ENCODE results near the gene SH3PXD2A. TPM values are rescaled to one million over a fixed set of nuclear protein-coding genes. Genes with fewer than 3 reads are reported as not detected.

SH3PXD2A gene
- total and polyA plus RNA-seq, 10 of the 15 experiments (the other 5 are each of a cell fraction or from before 2014, with no cell fraction given): 0.63 to 14.0 (median 4.4) TPM

DNA sequence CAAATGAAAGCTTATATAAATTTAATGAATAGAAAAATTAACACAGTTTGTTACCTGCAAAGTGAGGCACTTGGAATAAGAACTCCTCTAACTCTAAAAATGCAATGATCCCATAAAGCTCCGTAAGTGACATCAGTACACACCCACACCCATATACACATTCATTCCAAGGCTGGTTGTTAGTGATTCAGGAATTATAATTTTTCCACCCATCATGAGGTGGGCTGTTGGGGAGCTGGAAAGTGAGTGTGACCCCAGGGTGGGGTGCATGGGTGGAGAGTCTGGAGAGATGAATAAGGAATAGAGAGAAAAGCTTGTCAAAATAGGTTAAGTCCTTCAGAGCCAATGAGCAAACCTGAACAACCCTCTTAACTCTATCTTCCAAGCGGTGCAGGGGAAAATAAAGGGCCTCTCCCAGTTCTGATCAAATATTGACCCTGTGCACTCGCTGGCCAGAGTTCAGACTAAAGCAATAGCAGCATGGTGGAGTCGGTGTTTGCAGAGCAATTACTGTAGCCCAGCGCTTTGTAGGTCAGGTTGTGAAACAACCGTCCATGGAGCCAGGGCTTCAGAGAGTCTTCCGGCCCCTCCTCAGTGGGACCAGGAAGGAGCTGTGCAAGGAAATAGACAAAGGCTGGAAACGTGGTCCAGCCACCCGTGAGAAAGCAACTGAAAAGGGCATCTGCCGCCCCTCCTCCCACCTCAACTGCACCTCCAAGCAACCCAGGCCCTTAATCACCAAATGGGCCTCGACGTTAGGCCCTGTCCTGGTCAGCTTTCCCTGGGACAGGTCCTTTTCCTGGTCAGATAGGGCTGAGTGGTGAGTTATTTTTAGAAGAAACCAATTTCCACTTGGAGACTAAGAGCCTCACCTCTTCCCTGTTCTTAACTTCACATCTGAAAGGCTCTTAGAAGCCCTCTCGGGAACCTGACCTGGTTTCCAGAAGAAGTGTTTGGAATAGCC, 61.2 kb downstream of the SH3PXD2A start:
- ATAC-seq (no peak), FAIRE-seq (no peak), DNase-seq (ENCODE audit: low read depth, low spot score) (no peak)
- Histone ChIP-seq H3K4me1 (ENCODE audit: control insufficient read depth, insufficient read depth, low read length) (no peaks in the 10 kb centered on the region), H3K79me2 (ENCODE audit: control insufficient read depth, insufficient read depth, low read length) (no peaks in the 10 kb centered on the region), H3K9me3 (replicated peaks; ENCODE audit: control insufficient read depth, insufficient read depth, low read length) (no peaks in the 10 kb centered on the region), H3K27ac (ENCODE audit: control insufficient read depth, insufficient read depth) (no peak overlapping the region), H3K36me3 (ENCODE audit: control insufficient read depth in 2 of 2, insufficient read depth in 2 of 2, low read length in 1 of 2) (no peaks in the 10 kb centered on the region), H3K9ac (ENCODE audit: control insufficient read depth, insufficient read depth, low read length) (no peak overlapping the region), H3K4me3 (no peak overlapping the region), H3K4me2 (ENCODE audit: control insufficient read depth, insufficient read depth) (no peak overlapping the region), H3K27me3 (replicated peaks in 1 of 2; ENCODE audit: control insufficient read depth in 2 of 2, insufficient read depth in 2 of 2, low read length in 1 of 2) (peaks cover 2 to 3% of the 10 kb centered on the region in 2 experiments; a peak in 1 of 4 replicates), H4K20me1 (ENCODE audit: control insufficient read depth, insufficient read depth) (no peaks in the 10 kb centered on the region), H2AFZ (ENCODE audit: control insufficient read depth, low read depth, low read length) (no peak overlapping the region)
- intact Hi-C loops (cut with micrococcal nuclease; ENCODE audit: unreplicated experiment): no loop called here
- TF ChIP-seq BCL11A (IDR thresholded peaks at IDR 0.05; ENCODE audit: low read depth, low read length): no peak
- TF ChIP-seq, protein P1, sequence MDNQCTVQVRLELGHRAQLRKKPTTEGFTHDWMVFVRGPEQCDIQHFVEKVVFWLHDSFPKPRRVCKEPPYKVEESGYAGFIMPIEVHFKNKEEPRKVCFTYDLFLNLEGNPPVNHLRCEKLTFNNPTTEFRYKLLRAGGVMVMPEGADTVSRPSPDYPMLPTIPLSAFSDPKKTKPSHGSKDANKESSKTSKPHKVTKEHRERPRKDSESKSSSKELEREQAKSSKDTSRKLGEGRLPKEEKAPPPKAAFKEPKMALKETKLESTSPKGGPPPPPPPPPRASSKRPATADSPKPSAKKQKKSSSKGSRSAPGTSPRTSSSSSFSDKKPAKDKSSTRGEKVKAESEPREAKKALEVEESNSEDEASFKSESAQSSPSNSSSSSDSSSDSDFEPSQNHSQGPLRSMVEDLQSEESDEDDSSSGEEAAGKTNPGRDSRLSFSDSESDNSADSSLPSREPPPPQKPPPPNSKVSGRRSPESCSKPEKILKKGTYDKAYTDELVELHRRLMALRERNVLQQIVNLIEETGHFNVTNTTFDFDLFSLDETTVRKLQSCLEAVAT (IDR thresholded peaks at IDR 0.05): no peak
- no peak for TF ChIP-seq HDAC2 (IDR thresholded peaks at IDR 0.05)
- TF ChIP-seq POLR2AphosphoS2 (IDR thresholded peaks at IDR 0.05; ENCODE audit: low read depth, low read length): no peak
- no peak for TF ChIP-seq MEF2B (IDR thresholded peaks at IDR 0.05; ENCODE audit: partially characterized antibody, poor library complexity, severe bottlenecking)
- no peak for TF ChIP-seq TCF12 (IDR thresholded peaks at IDR 0.05; ENCODE audit: low read depth, low read length)
- TF ChIP-seq, protein P2, sequence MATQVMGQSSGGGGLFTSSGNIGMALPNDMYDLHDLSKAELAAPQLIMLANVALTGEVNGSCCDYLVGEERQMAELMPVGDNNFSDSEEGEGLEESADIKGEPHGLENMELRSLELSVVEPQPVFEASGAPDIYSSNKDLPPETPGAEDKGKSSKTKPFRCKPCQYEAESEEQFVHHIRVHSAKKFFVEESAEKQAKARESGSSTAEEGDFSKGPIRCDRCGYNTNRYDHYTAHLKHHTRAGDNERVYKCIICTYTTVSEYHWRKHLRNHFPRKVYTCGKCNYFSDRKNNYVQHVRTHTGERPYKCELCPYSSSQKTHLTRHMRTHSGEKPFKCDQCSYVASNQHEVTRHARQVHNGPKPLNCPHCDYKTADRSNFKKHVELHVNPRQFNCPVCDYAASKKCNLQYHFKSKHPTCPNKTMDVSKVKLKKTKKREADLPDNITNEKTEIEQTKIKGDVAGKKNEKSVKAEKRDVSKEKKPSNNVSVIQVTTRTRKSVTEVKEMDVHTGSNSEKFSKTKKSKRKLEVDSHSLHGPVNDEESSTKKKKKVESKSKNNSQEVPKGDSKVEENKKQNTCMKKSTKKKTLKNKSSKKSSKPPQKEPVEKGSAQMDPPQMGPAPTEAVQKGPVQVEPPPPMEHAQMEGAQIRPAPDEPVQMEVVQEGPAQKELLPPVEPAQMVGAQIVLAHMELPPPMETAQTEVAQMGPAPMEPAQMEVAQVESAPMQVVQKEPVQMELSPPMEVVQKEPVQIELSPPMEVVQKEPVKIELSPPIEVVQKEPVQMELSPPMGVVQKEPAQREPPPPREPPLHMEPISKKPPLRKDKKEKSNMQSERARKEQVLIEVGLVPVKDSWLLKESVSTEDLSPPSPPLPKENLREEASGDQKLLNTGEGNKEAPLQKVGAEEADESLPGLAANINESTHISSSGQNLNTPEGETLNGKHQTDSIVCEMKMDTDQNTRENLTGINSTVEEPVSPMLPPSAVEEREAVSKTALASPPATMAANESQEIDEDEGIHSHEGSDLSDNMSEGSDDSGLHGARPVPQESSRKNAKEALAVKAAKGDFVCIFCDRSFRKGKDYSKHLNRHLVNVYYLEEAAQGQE (IDR thresholded peaks at IDR 0.05; ENCODE audit: low read depth, low read length): no peak
- no peak for TF ChIP-seq GATAD2B (conservative IDR thresholded peaks at IDR 0.05; ENCODE audit: low read depth)
- TF ChIP-seq KLF5 (IDR thresholded peaks at IDR 0.05; ENCODE audit: partially characterized antibody): no peak
- no peak for TF ChIP-seq SPI1 (IDR thresholded peaks at IDR 0.05; ENCODE audit: borderline replicate concordance, insufficient read depth, low read depth, low read length)
- TF ChIP-seq CBX5 (IDR thresholded peaks at IDR 0.05; ENCODE audit: low read depth): no peak
- no peak for TF ChIP-seq TARDBP (IDR thresholded peaks at IDR 0.05; ENCODE audit: borderline replicate concordance)
- no peak for TF ChIP-seq NRF1 (conservative IDR thresholded peaks at IDR 0.05; ENCODE audit: low read depth, low read length)
- TF ChIP-seq NR2F1 (conservative IDR thresholded peaks at IDR 0.05): no peak
- TF ChIP-seq NFXL1 (IDR thresholded peaks at IDR 0.05; ENCODE audit: borderline replicate concordance): no peak
- no peak for TF ChIP-seq BRCA1 (IDR thresholded peaks at IDR 0.05; ENCODE audit: low read depth, low read length)
- ChIA-PET POLR2A (no interaction called here), RAD21 (ENCODE audit: unreplicated experiment) (no interaction called here), CTCF (no interaction called here), SMC1A (ENCODE audit: uncharacterized antibody, unreplicated experiment) (no interaction called here)
- 31% methylated on average over 13 of the region's 13 CpGs for whole genome bisulfite sequencing (ENCODE audit: insufficient coverage, insufficient replicate concordance, low lambda C conversion rate, missing lambda C conversion rate)
- in situ Hi-C loops (cut with MboI): no loop called here
- no TSS peak for BruUV-seq (replicated peaks)

Measured in GM12878 (cell line).